Neural crest cell (in vitro differentiated cells): Measurements from ENCODE around the gene TTC32. TPM values are rescaled to one million over a fixed set of nuclear protein-coding genes. Genes with fewer than 3 reads are reported as not detected.
"Not testable (repeated sequence)": the region's sequence is repeated elsewhere in the genome, so short reads cannot be mapped to it uniquely, and the experiment has no call there.

ENCODE experiments used
- DNase-seq: peaks from one replicate; pipeline ENCODE4 v3.0.0; 2021; ENCODE audit warnings: low read depth, mixed read lengths, low spot score
- H3K27ac Mint-ChIP-seq: one replicate; pipeline ENCODE4 v1.8.0; 2021; ENCODE audit warnings: mild to moderate bottlenecking, mixed read lengths; ENCODE audit not compliant: unreplicated experiment
- H3K27me3 Mint-ChIP-seq: 2 replicates; pipeline ENCODE4 v1.8.0; 2021; ENCODE audit warnings: low read depth, mild to moderate bottlenecking, mixed read lengths
- H3K36me3 Mint-ChIP-seq: 2 replicates; pipeline ENCODE4 v1.8.0; 2021; ENCODE audit warnings: low read depth, mild to moderate bottlenecking, mixed read lengths
- H3K4me1 Mint-ChIP-seq: 2 replicates; pipeline ENCODE4 v1.8.0; 2021; ENCODE audit warnings: mixed read lengths
- H3K4me3 Mint-ChIP-seq: one replicate; pipeline ENCODE4 v1.8.0; 2021; ENCODE audit warnings: mild to moderate bottlenecking, mixed read lengths
- H3K9me3 Mint-ChIP-seq: 2 replicates; pipeline ENCODE4 v1.8.0; 2021; ENCODE audit warnings: mixed read lengths
- CTCF ChIP-seq: fragments of 200-600 bp; sonication (generic); conservative IDR thresholded peaks from 2 replicates; pipeline ENCODE4 v1.5.0; 2021; ENCODE audit warnings: antibody characterized with exemption, mild to moderate bottlenecking
- total RNA-seq: library from RNA; stranded (reverse); gene quantifications from 2 replicates; pipeline ENCODE4 v1.2.1, GENCODE V29; 2021

Gene TTC32
- total RNA-seq, 1 donor from 2014 or later = 13.5 TPM

- Mint-ChIP-seq H3K9me3 (peaks cover 4% of the 10 kb centered on the region), H3K4me3 (no peak overlapping the region), H3K36me3 (peaks cover 2% of the 10 kb centered on the region), H3K27ac (no peak overlapping the region), H3K4me1 (no peaks in the 10 kb centered on the region), H3K27me3 (no peaks in the 10 kb centered on the region)
- DNase-seq = no peak
- TF ChIP-seq CTCF = no peak
These were observed 19.9 kb downstream of the TTC32 start for GRCh38 chr2:19881908-19882265.

- Mint-ChIP-seq H3K4me3 (no peak overlapping the region), H3K27ac (no peak overlapping the region), H3K4me1 (no peaks in the 10 kb centered on the region), H3K36me3 (peaks cover 2% of the 10 kb centered on the region), H3K9me3 (peaks cover 4% of the 10 kb centered on the region), H3K27me3 (no peaks in the 10 kb centered on the region)
- TF ChIP-seq CTCF = no peak
- no peak for DNase-seq
These were observed 20.4 kb downstream of the TTC32 start for GRCh38 chr2:19881221-19881907.

GRCh38 chr2:19880191-19880590 lies 21.6 kb downstream of the TTC32 start:
- not testable (repeated sequence) for DNase-seq, H3K27ac Mint-ChIP-seq, H3K9me3 Mint-ChIP-seq, H3K27me3 Mint-ChIP-seq, H3K36me3 Mint-ChIP-seq, H3K4me1 Mint-ChIP-seq, H3K4me3 Mint-ChIP-seq

GRCh38 chr2:19879120-19879519 lies 22.7 kb downstream of the TTC32 start:
- DNase-seq = no peak
- Mint-ChIP-seq H3K36me3 (peaks cover 2% of the 10 kb centered on the region), H3K9me3 (peaks cover 4% of the 10 kb centered on the region), H3K27ac (no peak overlapping the region), H3K27me3 (no peaks in the 10 kb centered on the region), H3K4me3 (no peak overlapping the region), H3K4me1 (no peaks in the 10 kb centered on the region)
- no peak for TF ChIP-seq CTCF

- DNase-seq = no peak
- no peak overlapping the region for H3K4me3 Mint-ChIP-seq
- H3K27ac Mint-ChIP-seq = no peak overlapping the region
- no peaks in the 10 kb centered on the region for H3K4me1 Mint-ChIP-seq
- H3K36me3 Mint-ChIP-seq = peaks cover 2% of the 10 kb centered on the region
- TF ChIP-seq CTCF = no peak
- H3K27me3 Mint-ChIP-seq = no peaks in the 10 kb centered on the region
- H3K9me3 Mint-ChIP-seq = peaks cover 4% of the 10 kb centered on the region
These were observed 23.3 kb downstream of the TTC32 start for GRCh38 chr2:19878268-19879046.

GRCh38 chr2:19876751-19877150 lies 25.0 kb downstream of the TTC32 start:
- no peak overlapping the region for H3K27ac Mint-ChIP-seq
- H3K9me3 Mint-ChIP-seq = peaks cover 4% of the 10 kb centered on the region
- DNase-seq = no peak
- H3K4me1 Mint-ChIP-seq = no peaks in the 10 kb centered on the region
- TF ChIP-seq CTCF = no peak
- peaks cover 2% of the 10 kb centered on the region for H3K36me3 Mint-ChIP-seq
- H3K27me3 Mint-ChIP-seq = no peaks in the 10 kb centered on the region
- H3K4me3 Mint-ChIP-seq = no peak overlapping the region
